ENCODE measurements around the gene FER. TPM values are rescaled to one million over a fixed set of nuclear protein-coding genes. Genes with fewer than 3 reads are reported as not detected.

FER gene
- total RNA-seq, 1 experiment from 2014 or later = 18.0 TPM

DNA sequence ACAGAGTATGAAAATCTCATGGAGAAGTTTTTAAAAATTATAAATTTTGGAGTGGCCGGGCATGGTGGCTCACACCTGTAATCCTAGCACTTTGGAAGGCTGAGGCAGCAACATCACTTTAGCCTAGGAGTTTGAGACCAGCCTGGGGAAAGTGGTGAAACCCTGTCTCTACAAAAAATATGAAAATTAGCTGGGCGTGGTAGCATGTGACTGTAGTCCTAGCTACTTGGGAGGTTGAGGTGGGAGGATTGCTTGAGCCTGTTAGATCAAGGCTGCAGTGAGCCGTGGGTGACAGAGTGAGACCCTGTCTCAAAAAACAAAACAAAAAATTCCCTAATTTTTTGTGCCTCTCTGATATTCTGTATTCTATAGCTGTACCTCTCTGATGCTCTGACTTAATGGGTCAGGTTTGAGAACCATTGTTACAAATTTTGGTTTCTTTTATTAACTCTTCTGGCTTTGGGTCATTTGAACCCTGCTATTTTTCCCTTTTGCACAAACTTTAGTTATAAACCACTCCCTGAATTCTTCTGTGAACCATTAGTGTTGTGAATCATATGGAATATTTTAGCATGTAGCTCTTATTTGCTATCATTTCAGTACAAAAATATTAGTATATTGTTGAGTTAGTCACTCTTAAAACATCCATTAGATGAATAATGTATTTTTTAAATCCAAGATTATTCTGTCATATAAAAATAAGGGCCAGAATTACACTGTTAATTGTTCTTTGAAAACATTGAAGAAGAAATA, 51.0 kb downstream of the FER start:
- Histone ChIP-seq H2AFZ (ENCODE audit: low read length) (no peak overlapping the region), H4K5ac (ENCODE audit: insufficient read length, low read depth, low read length) (no peak overlapping the region), H3K4ac (ENCODE audit: low read depth, low read length) (no peak overlapping the region), H2BK20ac (ENCODE audit: low read depth, low read length, poor library complexity, severe bottlenecking) (no peak overlapping the region), H3K9me3 (ENCODE audit: control insufficient read depth, low read depth, low read length) (no peaks in the 10 kb centered on the region), H3K14ac (ENCODE audit: insufficient read depth, low read length) (no peak overlapping the region), H4K8ac (replicated peaks; ENCODE audit: insufficient read length, low read depth, low read length) (no peak overlapping the region), H2AK5ac (ENCODE audit: insufficient read length, low read length) (no peak overlapping the region), H3K27ac (ENCODE audit: insufficient read length, low read depth, low read length) (no peak overlapping the region), H3K56ac (ENCODE audit: insufficient read length, low read depth, low read length) (no peak overlapping the region), H2BK120ac (ENCODE audit: low read depth, low read length, poor library complexity, severe bottlenecking) (no peak overlapping the region), H4K91ac (ENCODE audit: insufficient read length, low read depth, low read length) (no peak overlapping the region), H3K79me1 (ENCODE audit: insufficient read depth, low read depth, low read length, poor library complexity, severe bottlenecking) (no peaks in the 10 kb centered on the region), H2BK12ac (ENCODE audit: insufficient read length, low read depth, low read length) (no peak overlapping the region), H3K23ac (ENCODE audit: insufficient read length, low read depth, low read length) (no peak overlapping the region), H3K27me3 (ENCODE audit: insufficient read depth, low read length) (no peaks in the 10 kb centered on the region), H3K79me2 (ENCODE audit: insufficient read depth, low read length) (no peaks in the 10 kb centered on the region), H4K20me1 (ENCODE audit: control insufficient read depth, insufficient read depth, insufficient read length) (no peaks in the 10 kb centered on the region), H2BK15ac (ENCODE audit: low read depth, low read length) (no peak overlapping the region), H2BK5ac (ENCODE audit: insufficient read length, low read length) (no peak overlapping the region), H3K4me1 (ENCODE audit: insufficient read depth, low read length) (no peaks in the 10 kb centered on the region), H3K9ac (ENCODE audit: extremely low read depth, insufficient read length, low read length) (no peak overlapping the region), H3T11ph (ENCODE audit: low read length) (no peak overlapping the region), H3K4me2 (ENCODE audit: insufficient read depth, insufficient read length, low read length) (no peak overlapping the region), H3K23me2 (ENCODE audit: insufficient read length, low read depth, low read length, poor library complexity, severe bottlenecking) (no peaks in the 10 kb centered on the region), H3K18ac (ENCODE audit: insufficient read length, low read depth, low read length) (no peak overlapping the region)
- no CpG with 5 or more reads among the region's 3 CpGs for WGBS (ENCODE audit: extremely low coverage, insufficient read length, low lambda C conversion rate)
- TF ChIP-seq, protein P1, sequence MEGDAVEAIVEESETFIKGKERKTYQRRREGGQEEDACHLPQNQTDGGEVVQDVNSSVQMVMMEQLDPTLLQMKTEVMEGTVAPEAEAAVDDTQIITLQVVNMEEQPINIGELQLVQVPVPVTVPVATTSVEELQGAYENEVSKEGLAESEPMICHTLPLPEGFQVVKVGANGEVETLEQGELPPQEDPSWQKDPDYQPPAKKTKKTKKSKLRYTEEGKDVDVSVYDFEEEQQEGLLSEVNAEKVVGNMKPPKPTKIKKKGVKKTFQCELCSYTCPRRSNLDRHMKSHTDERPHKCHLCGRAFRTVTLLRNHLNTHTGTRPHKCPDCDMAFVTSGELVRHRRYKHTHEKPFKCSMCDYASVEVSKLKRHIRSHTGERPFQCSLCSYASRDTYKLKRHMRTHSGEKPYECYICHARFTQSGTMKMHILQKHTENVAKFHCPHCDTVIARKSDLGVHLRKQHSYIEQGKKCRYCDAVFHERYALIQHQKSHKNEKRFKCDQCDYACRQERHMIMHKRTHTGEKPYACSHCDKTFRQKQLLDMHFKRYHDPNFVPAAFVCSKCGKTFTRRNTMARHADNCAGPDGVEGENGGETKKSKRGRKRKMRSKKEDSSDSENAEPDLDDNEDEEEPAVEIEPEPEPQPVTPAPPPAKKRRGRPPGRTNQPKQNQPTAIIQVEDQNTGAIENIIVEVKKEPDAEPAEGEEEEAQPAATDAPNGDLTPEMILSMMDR (conservative IDR thresholded peaks at IDR 0.05) = no peak
- no peak for DNase-seq
- Mint-ChIP-seq H3K9me3 (peaks cover 11 to 12% of the 10 kb centered on the region in 2 experiments), H3K4me1 (peaks cover 0 to 5% of the 10 kb centered on the region in 2 experiments; a peak in 2 of 4 replicates), H3K4me3 (no peak overlapping the region), H3K27ac (no peak overlapping the region), H3K36me3 (ENCODE audit: insufficient read depth in 1 of 3, low read depth in 3 of 3) (peaks cover 19 to 41% (median 29%) of the 10 kb centered on the region in 3 experiments), H3K27me3 (ENCODE audit: low read depth) (no peaks in the 10 kb centered on the region)
